H9 (cell line): ENCODE results near the gene FBXL7. TPM values are rescaled to one million over a fixed set of nuclear protein-coding genes. Genes with fewer than 3 reads are reported as not detected.

Experiments used
- DNase-seq: peaks from one replicate; pipeline ENCODE4 v3.0.0-alpha.2; 2017
- H2AFZ ChIP-seq: one replicate; pipeline ENCODE4 v1.6.1; 2013; ENCODE audit warnings: mild to moderate bottlenecking, low read length, control low read depth, moderate library complexity
- H2AK5ac ChIP-seq: 2 replicates; pipeline ENCODE4 v1.6.1; 2013; ENCODE audit warnings: low read length, control low read depth, mixed read lengths; ENCODE audit not compliant: insufficient read length
- H2BK120ac ChIP-seq: one replicate; pipeline ENCODE4 v1.6.1; 2013; ENCODE audit warnings: low read depth, mild to moderate bottlenecking, low read length, control low read depth, inconsistent platforms; ENCODE audit not compliant: poor library complexity, severe bottlenecking
- H2BK12ac ChIP-seq: 2 replicates; pipeline ENCODE4 v1.6.1; 2013; ENCODE audit warnings: low read length, control low read depth, mixed read lengths, low read depth; ENCODE audit not compliant: insufficient read length
- H2BK15ac ChIP-seq: 2 replicates; pipeline ENCODE4 v1.6.1; 2013; ENCODE audit warnings: low read depth, low read length, control low read depth
- H2BK20ac ChIP-seq: one replicate; pipeline ENCODE4 v1.6.1; 2013; ENCODE audit warnings: low read depth, mild to moderate bottlenecking, low read length, control low read depth, inconsistent platforms; ENCODE audit not compliant: poor library complexity, severe bottlenecking
- H2BK5ac ChIP-seq: 2 replicates; pipeline ENCODE4 v1.6.1; 2013; ENCODE audit warnings: low read length, control low read depth, mixed read lengths; ENCODE audit not compliant: insufficient read length
- H3K14ac ChIP-seq: 2 replicates; pipeline ENCODE4 v1.6.1; 2013; ENCODE audit warnings: low read length, control low read depth; ENCODE audit not compliant: insufficient read depth
- H3K18ac ChIP-seq: 2 replicates; pipeline ENCODE4 v1.6.1; 2013; ENCODE audit warnings: low read depth, mild to moderate bottlenecking, mixed read lengths, low read length, control low read depth; ENCODE audit not compliant: insufficient read length
- H3K23ac ChIP-seq: 2 replicates; pipeline ENCODE4 v1.6.1; 2013; ENCODE audit warnings: low read length, control low read depth, mixed read lengths, low read depth; ENCODE audit not compliant: insufficient read length
- H3K23me2 ChIP-seq: 2 replicates; pipeline ENCODE4 v1.6.1; 2013; ENCODE audit warnings: low read depth, mild to moderate bottlenecking, mixed read lengths, low read length, control low read depth; ENCODE audit not compliant: insufficient read length, poor library complexity, severe bottlenecking
- H3K27ac ChIP-seq: 2 replicates; pipeline ENCODE4 v1.5.1; 2013; ENCODE audit warnings: low read length, control low read depth, mixed read lengths, low read depth; ENCODE audit not compliant: insufficient read length
- H3K27me3 ChIP-seq: 2 replicates; pipeline ENCODE4 v1.6.1; 2013; ENCODE audit warnings: low read length, control low read depth, inconsistent platforms; ENCODE audit not compliant: insufficient read depth
- H3K4ac ChIP-seq: 2 replicates; pipeline ENCODE4 v1.6.1; 2013; ENCODE audit warnings: low read depth, mild to moderate bottlenecking, control low read depth, inconsistent platforms, low read length, moderate library complexity
- H3K4me1 ChIP-seq: 2 replicates; pipeline ENCODE4 v1.6.1; 2013; ENCODE audit warnings: low read length, control low read depth, inconsistent platforms; ENCODE audit not compliant: insufficient read depth
- H3K4me2 ChIP-seq: 2 replicates; pipeline ENCODE4 v1.6.1; 2013; ENCODE audit warnings: low read length, control low read depth, mixed read lengths; ENCODE audit not compliant: insufficient read length, insufficient read depth
- H3K56ac ChIP-seq: 2 replicates; pipeline ENCODE4 v1.6.1; 2013; ENCODE audit warnings: low read depth, mild to moderate bottlenecking, mixed read lengths, low read length, control low read depth; ENCODE audit not compliant: insufficient read length
- H3K79me1 ChIP-seq: 2 replicates; pipeline ENCODE4 v1.6.1; 2013; ENCODE audit warnings: low read depth, mild to moderate bottlenecking, moderate library complexity, low read length, control low read depth, inconsistent platforms; ENCODE audit not compliant: insufficient read depth, poor library complexity, severe bottlenecking
- H3K79me2 ChIP-seq: 2 replicates; pipeline ENCODE4 v1.6.1; 2013; ENCODE audit warnings: low read length, control low read depth, inconsistent platforms; ENCODE audit not compliant: insufficient read depth
- H3K9ac ChIP-seq: 2 replicates; pipeline ENCODE4 v1.6.1; 2013; ENCODE audit warnings: low read length, control low read depth, mixed read lengths; ENCODE audit not compliant: insufficient read length; ENCODE audit errors: extremely low read depth
- H3K9me3 ChIP-seq: one replicate; pipeline ENCODE4 v1.6.1; 2013; ENCODE audit warnings: low read depth, low read length, inconsistent platforms; ENCODE audit not compliant: control insufficient read depth
- H3T11ph ChIP-seq: one replicate; pipeline ENCODE4 v1.6.1; 2013; ENCODE audit warnings: mild to moderate bottlenecking, low read length, control low read depth, inconsistent platforms
- H4K20me1 ChIP-seq: one replicate; pipeline ENCODE4 v1.6.1; 2013; ENCODE audit not compliant: control insufficient read depth, insufficient read length, insufficient read depth
- H4K5ac ChIP-seq: 2 replicates; pipeline ENCODE4 v1.6.1; 2013; ENCODE audit warnings: low read depth, mild to moderate bottlenecking, mixed read lengths, low read length, control low read depth; ENCODE audit not compliant: insufficient read length
- H4K8ac ChIP-seq: replicated peaks from 2 replicates; pipeline ENCODE4 v1.6.1; 2013; ENCODE audit warnings: low read length, control low read depth, mixed read lengths, low read depth; ENCODE audit not compliant: insufficient read length
- H4K91ac ChIP-seq: 2 replicates; pipeline ENCODE4 v1.6.1; 2013; ENCODE audit warnings: low read depth, mild to moderate bottlenecking, moderate library complexity, mixed read lengths, low read length, control low read depth; ENCODE audit not compliant: insufficient read length
- H3K27ac Mint-ChIP-seq, 3 experiments: 2 replicates in 2 of 3; 3 replicates in 1 of 3; pipeline ENCODE4 v1.8.0; 2020 to 2021; ENCODE audit warnings: mixed read lengths in 3 of 3, mild to moderate bottlenecking in 1 of 3, moderate library complexity in 1 of 3
- H3K27me3 Mint-ChIP-seq: 2 replicates; pipeline ENCODE4 v1.8.0; 2021; ENCODE audit warnings: low read depth, mild to moderate bottlenecking, moderate library complexity, mixed read lengths
- H3K36me3 Mint-ChIP-seq, 3 experiments: 2 replicates in 2 of 3; 3 replicates in 1 of 3; pipeline ENCODE4 v1.8.0; 2020 to 2021; ENCODE audit warnings: low read depth in 3 of 3, mixed read lengths in 3 of 3; ENCODE audit not compliant: insufficient read depth in 1 of 3
- H3K4me1 Mint-ChIP-seq, 2 experiments: 2 replicates each; pipeline ENCODE4 v1.8.0; 2020; ENCODE audit warnings: mixed read lengths in 2 of 2
- H3K4me3 Mint-ChIP-seq, 2 experiments: 2 replicates in 1 of 2; 3 replicates in 1 of 2; pipeline ENCODE4 v1.8.0; 2020 to 2021; ENCODE audit warnings: mild to moderate bottlenecking in 2 of 2, mixed read lengths in 2 of 2, moderate library complexity in 1 of 2
- H3K9me3 Mint-ChIP-seq, 2 experiments: 2 replicates in 1 of 2; 3 replicates in 1 of 2; pipeline ENCODE4 v1.8.0; 2020; ENCODE audit warnings: mild to moderate bottlenecking in 2 of 2, mixed read lengths in 2 of 2, moderate library complexity in 1 of 2
- WGBS: extraction: QIAGEN DNeasy Blood & Tissue Kit; methylation state at CpG from one replicate; pipeline ENCODE4 v1.1.7; 2013; ENCODE audit warnings: missing lambda C conversion rate, low lambda C conversion rate, mixed read lengths; ENCODE audit not compliant: insufficient read length; ENCODE audit errors: extremely low coverage; 5-methylcytosine and 5-hydroxymethylcytosine counted together
- total RNA-seq: library from RNA; stranded (reverse); gene quantifications from 2 replicates; pipeline ENCODE4 v1.2.1, GENCODE V29; 2021
- TF ChIP-seq, protein P1 (sequence below): fragments of 200-600 bp; sonication (generic); conservative IDR thresholded peaks from 3 replicates; pipeline ENCODE4 v1.8.0; 2021; ENCODE audit warnings: antibody characterized with exemption, mild to moderate bottlenecking

FBXL7 gene
- total RNA-seq, 1 experiment from 2014 or later = 14.6 TPM

DNA sequence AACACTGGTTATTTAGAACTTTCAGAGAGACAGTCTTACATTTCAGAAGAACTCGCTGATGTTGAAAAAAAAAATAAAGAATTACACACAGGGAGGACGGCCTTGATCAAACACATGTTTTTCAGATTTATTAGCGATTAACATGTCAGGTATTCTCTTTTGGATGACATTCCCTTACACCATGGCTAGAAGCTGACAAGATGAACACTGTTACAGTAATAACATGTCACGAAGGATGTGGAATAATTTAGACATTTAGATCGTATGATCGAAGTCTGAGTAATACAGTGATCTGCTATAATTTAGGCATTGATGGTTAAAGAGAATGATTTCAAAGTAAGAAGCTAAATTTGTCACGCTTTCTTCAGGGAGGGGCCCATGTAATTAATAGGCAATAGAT is 24.6 kb upstream of the FBXL7 start:
- TF ChIP-seq, protein P1, sequence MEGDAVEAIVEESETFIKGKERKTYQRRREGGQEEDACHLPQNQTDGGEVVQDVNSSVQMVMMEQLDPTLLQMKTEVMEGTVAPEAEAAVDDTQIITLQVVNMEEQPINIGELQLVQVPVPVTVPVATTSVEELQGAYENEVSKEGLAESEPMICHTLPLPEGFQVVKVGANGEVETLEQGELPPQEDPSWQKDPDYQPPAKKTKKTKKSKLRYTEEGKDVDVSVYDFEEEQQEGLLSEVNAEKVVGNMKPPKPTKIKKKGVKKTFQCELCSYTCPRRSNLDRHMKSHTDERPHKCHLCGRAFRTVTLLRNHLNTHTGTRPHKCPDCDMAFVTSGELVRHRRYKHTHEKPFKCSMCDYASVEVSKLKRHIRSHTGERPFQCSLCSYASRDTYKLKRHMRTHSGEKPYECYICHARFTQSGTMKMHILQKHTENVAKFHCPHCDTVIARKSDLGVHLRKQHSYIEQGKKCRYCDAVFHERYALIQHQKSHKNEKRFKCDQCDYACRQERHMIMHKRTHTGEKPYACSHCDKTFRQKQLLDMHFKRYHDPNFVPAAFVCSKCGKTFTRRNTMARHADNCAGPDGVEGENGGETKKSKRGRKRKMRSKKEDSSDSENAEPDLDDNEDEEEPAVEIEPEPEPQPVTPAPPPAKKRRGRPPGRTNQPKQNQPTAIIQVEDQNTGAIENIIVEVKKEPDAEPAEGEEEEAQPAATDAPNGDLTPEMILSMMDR = no peak
- Histone ChIP-seq H3K4me2 (no peak overlapping the region), H4K5ac (no peak overlapping the region), H2BK20ac (no peak overlapping the region), H3K56ac (no peak overlapping the region), H4K91ac (no peak overlapping the region), H2AK5ac (no peak overlapping the region), H3K9ac (no peak overlapping the region), H3T11ph (no peak overlapping the region), H4K20me1 (no peaks in the 10 kb centered on the region), H3K79me1 (no peaks in the 10 kb centered on the region), H3K23me2 (no peaks in the 10 kb centered on the region), H2BK120ac (no peak overlapping the region), H2AFZ (no peak overlapping the region), H3K79me2 (no peaks in the 10 kb centered on the region), H2BK15ac (no peak overlapping the region), H3K18ac (no peak overlapping the region), H3K9me3 (no peaks in the 10 kb centered on the region), H3K14ac (no peak overlapping the region), H4K8ac (no peak overlapping the region), H2BK5ac (no peak overlapping the region), H3K27me3 (no peaks in the 10 kb centered on the region; the same call in 1 of the 2 replicates), H3K4ac (no peak overlapping the region), H3K27ac (no peak overlapping the region), H3K23ac (no peak overlapping the region), H3K4me1 (no peaks in the 10 kb centered on the region), H2BK12ac (no peak overlapping the region)
- H3K4me3 Mint-ChIP-seq = no peak overlapping the region
- DNase-seq = no peak
- no peaks in the 10 kb centered on the region for H3K4me1 Mint-ChIP-seq
- peaks cover 6 to 8% of the 10 kb centered on the region in 2 experiments; a peak in 3 of 5 replicates for H3K9me3 Mint-ChIP-seq
- no CpG with 5 or more reads among the region's 7 CpGs for WGBS
- H3K36me3 Mint-ChIP-seq = peaks cover 0 to 13% (median 9%) of the 10 kb centered on the region in 3 experiments; a peak in 4 of 7 replicates
- no peak overlapping the region for H3K27ac Mint-ChIP-seq
- no peaks in the 10 kb centered on the region for H3K27me3 Mint-ChIP-seq
